ENCODE measurements around the gene SHANK1.

The SHANK1 gene

DNA sequence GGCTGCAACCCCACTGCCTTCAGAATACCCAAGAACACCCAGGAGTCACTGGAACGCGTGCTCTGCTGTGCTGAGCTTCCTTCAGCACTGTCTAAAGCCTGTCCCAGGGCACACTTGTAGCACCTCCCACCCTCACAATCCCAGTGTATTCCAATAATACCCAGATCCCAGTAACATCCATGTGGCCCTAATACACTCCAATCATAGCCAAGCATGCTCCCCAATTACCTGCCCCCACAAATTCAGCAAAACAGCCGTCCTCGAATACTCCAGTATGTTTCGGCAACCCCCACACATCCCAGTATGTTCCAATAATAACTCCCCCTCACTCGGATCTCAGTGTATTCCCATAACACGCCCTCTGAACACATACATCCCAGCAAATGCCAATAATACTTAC lies 29.2 kb downstream of the SHANK1 start:
- H3K4me1 ChIP-seq (ENCODE audit: control insufficient read depth, insufficient read depth, low read length), result peaks cover 3% of the 10 kb centered on the region
- H3K9me3 ChIP-seq (ENCODE audit: control insufficient read depth, low read length), result no peaks in the 10 kb centered on the region
- H3K4me3 ChIP-seq (ENCODE audit: insufficient read depth, low read depth, low read length), result no peak overlapping the region
- WGBS, 2 experiments, result 73 to 76% methylated on average over 7 of the region's 7 CpGs
- no peaks in the 10 kb centered on the region for H3K36me3 ChIP-seq (ENCODE audit: control insufficient read depth, insufficient read depth, low read length)
- no peak overlapping the region for H3K27ac ChIP-seq (ENCODE audit: insufficient read depth, low read depth, low read length, poor library complexity, severe bottlenecking)
- peaks cover 50% of the 10 kb centered on the region for H3K27me3 ChIP-seq (ENCODE audit: control insufficient read depth, insufficient read depth, low read length, poor library complexity, severe bottlenecking)

DNA sequence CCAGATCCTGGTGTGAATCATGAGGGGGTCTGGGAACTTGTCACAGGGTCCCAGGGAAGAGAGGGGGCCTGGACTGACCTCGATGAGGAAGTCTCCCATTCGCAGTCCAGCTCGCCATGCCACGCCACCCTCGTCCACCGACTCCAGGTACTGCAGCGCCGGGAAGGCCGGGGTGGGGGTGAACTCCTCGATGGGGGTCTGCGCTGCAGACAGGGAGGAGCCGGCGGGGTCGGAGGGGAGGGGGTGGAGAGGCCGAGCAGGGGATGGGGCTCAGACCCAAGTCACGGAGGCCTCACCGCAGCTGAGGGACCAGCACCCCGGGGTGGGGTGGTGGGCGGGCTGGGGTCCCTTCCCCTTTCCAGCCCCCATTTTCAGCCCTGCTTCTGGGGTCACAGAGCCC lies 30.8 kb downstream of the SHANK1 start:
- Histone ChIP-seq H3K27me3 (ENCODE audit: control insufficient read depth, insufficient read depth, low read length, poor library complexity, severe bottlenecking) (peaks cover 37% of the 10 kb centered on the region), H3K9me3 (ENCODE audit: control insufficient read depth, low read length) (no peaks in the 10 kb centered on the region), H3K4me3 (ENCODE audit: insufficient read depth, low read depth, low read length) (no peak overlapping the region), H3K36me3 (ENCODE audit: control insufficient read depth, insufficient read depth, low read length) (no peaks in the 10 kb centered on the region), H3K4me1 (ENCODE audit: control insufficient read depth, insufficient read depth, low read length) (peaks cover 3% of the 10 kb centered on the region), H3K27ac (ENCODE audit: insufficient read depth, low read depth, low read length, poor library complexity, severe bottlenecking) (no peak overlapping the region)
- 88% methylated on average over 19 of the region's 19 CpGs for WGBS, 2 experiments

DNA sequence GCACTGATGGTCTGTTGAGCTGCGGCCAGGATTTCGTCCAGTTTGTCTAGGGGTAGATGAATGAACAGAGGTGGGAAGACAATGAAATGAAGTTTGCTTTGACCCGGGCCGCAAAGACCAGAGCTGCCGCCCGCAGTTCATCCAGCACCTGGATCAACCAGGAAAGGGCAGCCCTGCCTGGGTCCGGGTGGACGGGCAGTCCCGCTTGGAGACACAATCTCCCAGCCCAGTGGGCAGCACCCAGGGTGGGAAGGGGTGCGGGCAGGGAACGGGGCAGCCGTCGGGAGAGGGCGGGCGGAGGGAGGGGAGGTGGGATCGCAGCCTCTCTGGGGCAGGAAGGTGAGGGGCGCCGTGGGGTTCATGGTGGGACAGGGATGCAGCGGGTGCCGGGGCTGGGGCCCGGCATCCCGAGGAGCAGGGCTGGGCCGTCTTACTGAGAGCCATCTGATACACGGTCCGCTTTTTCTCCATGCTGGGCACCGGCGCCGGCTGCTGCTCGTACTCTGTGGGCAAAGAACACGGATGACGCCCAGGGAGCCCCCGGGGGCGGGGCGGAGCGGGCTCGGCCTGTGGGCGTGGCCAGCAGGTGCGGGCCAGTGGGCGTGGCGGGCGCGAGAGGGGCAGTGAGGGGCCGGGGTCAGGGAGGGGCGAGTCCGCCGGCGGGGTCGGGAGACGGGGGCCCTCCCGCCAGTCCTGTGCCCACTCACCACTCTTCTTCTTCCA lies 33.1 kb downstream of the SHANK1 start:
- H3K27ac ChIP-seq (ENCODE audit: insufficient read depth, low read depth, low read length, poor library complexity, severe bottlenecking), result no peak overlapping the region
- H3K27me3 ChIP-seq (ENCODE audit: control insufficient read depth, insufficient read depth, low read length, poor library complexity, severe bottlenecking), result peaks cover 23% of the 10 kb centered on the region
- H3K9me3 ChIP-seq (ENCODE audit: control insufficient read depth, low read length), result no peaks in the 10 kb centered on the region
- 65 to 68% methylated on average over 50 of the region's 50 CpGs for WGBS, 2 experiments
- no peaks in the 10 kb centered on the region for H3K36me3 ChIP-seq (ENCODE audit: control insufficient read depth, insufficient read depth, low read length)
- no peaks in the 10 kb centered on the region for H3K4me1 ChIP-seq (ENCODE audit: control insufficient read depth, insufficient read depth, low read length)
- no peak overlapping the region for H3K4me3 ChIP-seq (ENCODE audit: insufficient read depth, low read depth, low read length)

DNA sequence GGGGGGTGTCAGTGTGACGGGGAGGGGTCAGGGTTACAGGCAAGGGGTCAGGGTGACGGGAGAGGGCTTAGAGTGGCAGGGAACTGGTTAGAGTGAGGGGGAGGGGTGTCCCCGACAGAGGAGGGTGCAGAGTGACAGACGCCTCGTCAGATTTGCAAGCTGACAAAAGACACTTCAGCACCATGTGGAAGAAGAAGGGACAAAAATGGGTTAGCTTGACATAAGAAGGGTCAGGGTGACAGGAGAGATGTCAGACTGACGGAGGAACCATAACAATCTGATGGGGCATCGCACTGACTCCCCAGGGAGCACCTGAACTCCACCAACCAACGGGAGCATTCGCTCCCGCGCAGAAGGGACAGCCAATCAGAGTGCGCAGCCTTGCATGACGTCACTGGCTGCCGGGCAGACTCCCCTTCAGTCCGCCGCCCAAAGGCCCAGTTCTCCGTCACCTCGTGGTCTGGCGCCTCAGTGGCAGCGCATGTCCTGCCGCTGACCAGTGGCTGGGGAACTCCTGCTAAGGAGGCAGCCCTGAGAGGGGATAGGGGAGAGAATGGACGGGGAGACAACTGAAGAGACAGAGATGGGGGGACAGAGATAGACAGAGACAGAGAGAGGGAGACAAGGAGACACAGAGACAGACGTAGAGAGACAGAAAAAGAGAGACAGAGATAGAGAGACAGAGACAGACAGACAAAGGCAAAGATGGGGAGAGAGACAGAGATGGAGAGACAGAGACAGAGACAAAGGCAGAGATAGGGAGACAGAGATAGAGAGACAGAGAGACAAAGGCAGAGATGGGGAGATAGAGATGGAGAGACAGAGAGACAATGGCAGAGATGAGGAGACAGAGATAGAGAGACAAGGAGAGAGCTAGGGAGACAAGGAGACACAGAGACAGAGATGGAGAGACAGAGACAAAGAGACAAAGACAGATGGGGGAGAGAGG lies 40.2 kb downstream of the SHANK1 start:
- Histone ChIP-seq H3K36me3 (ENCODE audit: control insufficient read depth, insufficient read depth, low read length) (no peaks in the 10 kb centered on the region), H3K27ac (ENCODE audit: insufficient read depth, low read depth, low read length, poor library complexity, severe bottlenecking) (no peak overlapping the region), H3K9me3 (ENCODE audit: control insufficient read depth, low read length) (no peaks in the 10 kb centered on the region), H3K4me1 (ENCODE audit: control insufficient read depth, insufficient read depth, low read length) (no peaks in the 10 kb centered on the region), H3K4me3 (ENCODE audit: insufficient read depth, low read depth, low read length) (no peak overlapping the region), H3K27me3 (ENCODE audit: control insufficient read depth, insufficient read depth, low read length, poor library complexity, severe bottlenecking) (peaks cover 7% of the 10 kb centered on the region)
- 56% methylated on average over 23 of the region's 23 CpGs for WGBS, 2 experiments

DNA sequence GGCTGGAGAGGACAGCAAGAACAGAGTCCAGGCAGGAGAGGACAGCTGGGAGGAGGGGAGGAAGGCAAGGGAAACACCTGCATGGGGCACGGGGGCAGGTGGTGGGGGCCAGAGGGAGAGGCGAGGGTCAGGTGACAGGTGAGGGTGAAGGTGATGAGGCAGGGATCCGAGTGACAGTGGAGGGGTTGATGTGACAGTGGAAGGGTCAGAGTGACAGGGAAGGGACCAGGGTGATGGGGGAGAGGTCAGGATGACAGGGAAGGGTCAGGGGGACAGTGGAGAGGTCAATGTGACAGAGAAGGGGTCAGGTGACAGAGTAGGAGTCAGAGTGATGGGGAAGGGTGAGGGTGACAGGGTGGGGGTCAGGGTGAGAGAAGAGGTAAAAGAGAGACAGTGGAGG lies 41.3 kb downstream of the SHANK1 start:
- WGBS, 2 experiments, result 48 to 51% methylated on average over 3 of the region's 3 CpGs
- Histone ChIP-seq H3K27me3 (ENCODE audit: control insufficient read depth, insufficient read depth, low read length, poor library complexity, severe bottlenecking) (peaks cover 7% of the 10 kb centered on the region), H3K27ac (ENCODE audit: insufficient read depth, low read depth, low read length, poor library complexity, severe bottlenecking) (no peak overlapping the region), H3K4me1 (ENCODE audit: control insufficient read depth, insufficient read depth, low read length) (no peaks in the 10 kb centered on the region), H3K9me3 (ENCODE audit: control insufficient read depth, low read length) (no peaks in the 10 kb centered on the region), H3K4me3 (ENCODE audit: insufficient read depth, low read depth, low read length) (no peak overlapping the region), H3K36me3 (ENCODE audit: control insufficient read depth, insufficient read depth, low read length) (no peaks in the 10 kb centered on the region)

DNA sequence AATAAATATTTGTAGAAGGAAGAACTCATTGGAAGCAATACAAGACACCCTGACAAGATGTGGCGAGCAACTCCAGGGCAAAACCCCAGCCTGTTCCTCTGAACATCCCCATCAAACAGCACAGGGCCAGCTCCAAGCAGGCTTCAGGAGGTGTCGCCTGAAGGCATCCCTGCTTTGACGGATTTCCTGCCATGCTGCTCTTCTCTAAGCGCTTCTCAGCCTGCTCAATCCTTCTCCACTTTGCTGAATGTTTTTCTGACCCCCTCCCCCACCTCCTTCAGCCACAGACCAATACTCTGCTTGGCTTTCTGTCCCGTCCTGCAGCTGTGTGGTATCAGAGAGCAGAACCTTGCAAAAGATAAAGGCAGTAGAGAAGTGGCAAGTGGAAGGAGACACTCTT lies 42.0 kb downstream of the SHANK1 start:
- 42 to 53% methylated on average over 5 of the region's 5 CpGs for WGBS, 2 experiments
- Histone ChIP-seq H3K9me3 (ENCODE audit: control insufficient read depth, low read length) (no peaks in the 10 kb centered on the region), H3K36me3 (ENCODE audit: control insufficient read depth, insufficient read depth, low read length) (no peaks in the 10 kb centered on the region), H3K27ac (ENCODE audit: insufficient read depth, low read depth, low read length, poor library complexity, severe bottlenecking) (no peak overlapping the region), H3K4me3 (ENCODE audit: insufficient read depth, low read depth, low read length) (no peak overlapping the region), H3K4me1 (ENCODE audit: control insufficient read depth, insufficient read depth, low read length) (no peaks in the 10 kb centered on the region), H3K27me3 (ENCODE audit: control insufficient read depth, insufficient read depth, low read length, poor library complexity, severe bottlenecking) (peaks cover 7% of the 10 kb centered on the region)

DNA sequence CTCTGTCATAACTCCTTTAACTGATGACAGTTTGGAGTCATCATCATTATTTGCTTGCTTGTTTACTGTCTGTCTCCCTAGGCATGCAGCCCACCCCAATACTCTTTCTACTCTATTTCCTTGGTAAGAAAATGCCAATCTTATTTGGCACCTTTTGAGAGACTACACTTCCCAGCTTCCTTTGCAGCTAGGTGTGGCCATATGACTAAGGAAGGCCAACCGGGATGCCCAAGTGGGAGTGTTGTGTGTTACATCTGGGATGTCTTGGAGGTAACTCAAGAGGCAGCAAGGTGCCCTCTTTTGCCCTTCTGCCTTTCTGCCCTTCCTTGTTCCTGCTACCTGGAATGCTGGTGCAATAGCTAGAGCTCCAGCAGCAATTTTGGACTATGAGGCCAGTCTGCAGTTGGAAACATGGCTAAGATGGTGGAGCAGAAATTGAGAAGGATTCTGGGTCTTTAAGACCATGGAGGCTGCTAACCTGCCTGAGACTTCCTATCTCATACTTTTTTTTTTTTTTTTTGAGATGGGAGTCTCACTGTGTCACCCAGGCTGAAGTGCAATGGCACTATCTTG lies 42.9 kb downstream of the SHANK1 start:
- peaks cover 7% of the 10 kb centered on the region for H3K27me3 ChIP-seq (ENCODE audit: control insufficient read depth, insufficient read depth, low read length, poor library complexity, severe bottlenecking)
- no peaks in the 10 kb centered on the region for H3K36me3 ChIP-seq (ENCODE audit: control insufficient read depth, insufficient read depth, low read length)
- no peaks in the 10 kb centered on the region for H3K9me3 ChIP-seq (ENCODE audit: control insufficient read depth, low read length)
- WGBS, 2 experiments, result 47 to 75% methylated on average over 1 of the region's 1 CpG
- no peak overlapping the region for H3K27ac ChIP-seq (ENCODE audit: insufficient read depth, low read depth, low read length, poor library complexity, severe bottlenecking)
- H3K4me1 ChIP-seq (ENCODE audit: control insufficient read depth, insufficient read depth, low read length), result no peaks in the 10 kb centered on the region
- H3K4me3 ChIP-seq (ENCODE audit: insufficient read depth, low read depth, low read length), result no peak overlapping the region

DNA sequence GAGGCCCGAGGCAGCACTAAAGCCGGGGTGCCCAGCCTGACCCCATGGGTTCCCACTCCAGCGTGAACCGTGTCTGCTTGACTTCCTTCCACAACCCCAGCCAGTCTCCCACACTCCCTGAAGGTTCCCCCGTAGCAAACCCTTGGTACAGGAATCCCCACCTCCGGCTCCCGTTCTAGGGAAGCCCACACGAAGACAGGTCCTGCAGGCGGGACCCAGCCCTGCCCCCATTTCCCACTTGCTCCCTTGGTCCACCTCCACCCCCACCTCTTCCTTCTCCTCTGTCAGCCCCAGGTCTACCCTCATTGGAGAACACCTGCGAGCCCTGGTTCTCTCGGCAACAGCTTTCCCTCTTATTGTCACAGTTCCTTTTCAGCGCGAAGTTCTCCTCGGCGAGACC lies 46.5 kb downstream of the SHANK1 start:
- H3K9me3 ChIP-seq (ENCODE audit: control insufficient read depth, low read length), result no peaks in the 10 kb centered on the region
- H3K27me3 ChIP-seq (ENCODE audit: control insufficient read depth, insufficient read depth, low read length, poor library complexity, severe bottlenecking), result peaks cover 11% of the 10 kb centered on the region
- H3K36me3 ChIP-seq (ENCODE audit: control insufficient read depth, insufficient read depth, low read length), result no peaks in the 10 kb centered on the region
- H3K27ac ChIP-seq (ENCODE audit: insufficient read depth, low read depth, low read length, poor library complexity, severe bottlenecking), result no peak overlapping the region
- WGBS, 2 experiments, result 73 to 76% methylated on average over 15 of the region's 15 CpGs
- no peak overlapping the region for H3K4me3 ChIP-seq (ENCODE audit: insufficient read depth, low read depth, low read length)
- no peaks in the 10 kb centered on the region for H3K4me1 ChIP-seq (ENCODE audit: control insufficient read depth, insufficient read depth, low read length)

DNA sequence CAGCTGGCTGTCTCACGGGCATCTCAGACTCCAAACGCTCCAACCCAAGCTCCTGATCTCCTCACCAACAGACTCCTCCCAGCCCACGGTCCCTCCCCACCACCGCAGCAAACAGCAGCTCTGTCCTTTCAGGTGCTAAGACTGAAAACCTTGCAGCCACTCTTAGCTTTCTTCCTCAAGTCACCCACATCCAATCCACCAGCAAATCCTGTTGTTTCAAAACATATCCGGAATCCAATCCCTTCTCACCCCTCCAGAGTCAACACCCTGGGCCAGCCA lies 49.6 kb downstream of the SHANK1 start:
- Histone ChIP-seq H3K27ac (ENCODE audit: insufficient read depth, low read depth, low read length, poor library complexity, severe bottlenecking) (no peak overlapping the region), H3K36me3 (ENCODE audit: control insufficient read depth, insufficient read depth, low read length) (no peaks in the 10 kb centered on the region), H3K4me1 (ENCODE audit: control insufficient read depth, insufficient read depth, low read length) (no peaks in the 10 kb centered on the region), H3K27me3 (ENCODE audit: control insufficient read depth, insufficient read depth, low read length, poor library complexity, severe bottlenecking) (peaks cover 26% of the 10 kb centered on the region), H3K4me3 (ENCODE audit: insufficient read depth, low read depth, low read length) (no peak overlapping the region), H3K9me3 (ENCODE audit: control insufficient read depth, low read length) (no peaks in the 10 kb centered on the region)
- 71 to 72% methylated on average over 5 of the region's 5 CpGs for WGBS, 2 experiments

DNA sequence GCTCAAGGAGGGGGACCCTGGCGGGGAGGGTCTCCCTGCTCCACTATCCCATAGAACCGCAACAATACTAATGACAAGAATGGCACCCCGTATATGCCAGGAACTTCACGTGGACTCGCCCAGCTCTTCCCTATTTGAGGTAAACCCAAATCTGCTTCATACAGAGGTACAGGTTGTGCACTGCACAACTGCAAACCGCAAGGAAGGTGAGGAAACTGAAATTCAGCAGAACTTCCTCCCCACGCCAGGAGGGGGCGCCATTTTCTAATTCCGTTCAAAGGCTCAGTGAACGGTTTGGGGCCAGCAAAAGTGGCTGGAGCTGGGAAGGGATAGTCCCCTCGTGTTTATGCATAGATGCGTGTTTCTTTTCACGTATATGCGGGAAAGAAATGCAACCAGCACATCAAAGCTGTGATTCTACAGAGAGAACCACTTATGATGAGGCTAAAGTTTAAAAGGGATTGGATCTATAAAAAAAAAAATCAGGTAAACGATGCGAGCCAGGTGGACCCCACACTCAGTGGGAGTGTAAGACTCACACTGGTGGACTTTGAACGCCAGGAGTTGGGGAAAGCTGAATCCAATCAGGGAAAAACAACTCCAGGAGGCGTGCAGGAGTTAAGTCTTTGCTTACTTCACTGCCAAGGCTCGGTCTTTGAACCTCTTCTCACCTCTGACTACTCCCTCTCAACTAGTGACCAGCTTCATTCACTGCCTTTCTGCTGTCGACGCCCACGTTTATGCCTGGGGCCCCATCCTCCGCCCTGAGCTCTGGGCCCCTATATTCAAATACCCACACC lies 50.1 kb downstream of the SHANK1 start:
- no peaks in the 10 kb centered on the region for H3K36me3 ChIP-seq (ENCODE audit: control insufficient read depth, insufficient read depth, low read length)
- no peaks in the 10 kb centered on the region for H3K9me3 ChIP-seq (ENCODE audit: control insufficient read depth, low read length)
- no peaks in the 10 kb centered on the region for H3K4me1 ChIP-seq (ENCODE audit: control insufficient read depth, insufficient read depth, low read length)
- no peak overlapping the region for H3K27ac ChIP-seq (ENCODE audit: insufficient read depth, low read depth, low read length, poor library complexity, severe bottlenecking)
- 64 to 65% methylated on average over 23 of the region's 23 CpGs for WGBS, 2 experiments
- H3K27me3 ChIP-seq (ENCODE audit: control insufficient read depth, insufficient read depth, low read length, poor library complexity, severe bottlenecking), result peaks cover 26% of the 10 kb centered on the region
- H3K4me3 ChIP-seq (ENCODE audit: insufficient read depth, low read depth, low read length), result no peak overlapping the region
